ENCODE results near the gene INHBB.

Gene INHBB

GRCh38 chr2:120347396-120348060 is 1.6 kb downstream of the INHBB start:
- Histone ChIP-seq H3K79me2 (ENCODE audit: insufficient read depth, low read length) (no peaks in the 10 kb centered on the region), H3K9me3 (ENCODE audit: insufficient read depth, low read length) (no peaks in the 10 kb centered on the region), H4K20me1 (ENCODE audit: low read depth, low read length) (no peaks in the 10 kb centered on the region), H2AFZ (ENCODE audit: low read depth, low read length, severe bottlenecking) (no peak overlapping the region), H3K36me3 (ENCODE audit: low read length) (no peaks in the 10 kb centered on the region), H3K27me3 (ENCODE audit: low read length) (no peaks in the 10 kb centered on the region), H3K4me3 (ENCODE audit: insufficient read depth, low read length, poor library complexity, severe bottlenecking) (no peak overlapping the region), H3K4me2 (ENCODE audit: low read depth, low read length, poor library complexity, severe bottlenecking) (no peak overlapping the region), H3K9ac (ENCODE audit: low read length) (no peak overlapping the region), H3K27ac (ENCODE audit: low read depth, low read length) (no peak overlapping the region), H3F3A (ENCODE audit: insufficient read depth) (no peaks in the 10 kb centered on the region), H3K9me2 (replicated peaks; ENCODE audit: insufficient read depth, low read length) (no peaks in the 10 kb centered on the region)
- no peak for TF ChIP-seq EZH2phosphoT487 (conservative IDR thresholded peaks at IDR 0.05; ENCODE audit: low read length)
- no peak for TF ChIP-seq CTCF (IDR thresholded peaks at IDR 0.05; ENCODE audit: insufficient read depth, low read length, poor library complexity, severe bottlenecking)

GRCh38 chr2:120348134-120348736 is 2.3 kb downstream of the INHBB start:
- Histone ChIP-seq H3K27ac (ENCODE audit: low read depth, low read length) (no peak overlapping the region), H3F3A (ENCODE audit: insufficient read depth) (no peaks in the 10 kb centered on the region), H3K4me3 (ENCODE audit: insufficient read depth, low read length, poor library complexity, severe bottlenecking) (no peak overlapping the region), H3K36me3 (ENCODE audit: low read length) (no peaks in the 10 kb centered on the region), H3K79me2 (ENCODE audit: insufficient read depth, low read length) (no peaks in the 10 kb centered on the region), H3K9me2 (replicated peaks; ENCODE audit: insufficient read depth, low read length) (no peaks in the 10 kb centered on the region), H3K27me3 (ENCODE audit: low read length) (no peaks in the 10 kb centered on the region), H2AFZ (ENCODE audit: low read depth, low read length, severe bottlenecking) (no peak overlapping the region), H3K9me3 (ENCODE audit: insufficient read depth, low read length) (no peaks in the 10 kb centered on the region), H3K4me2 (ENCODE audit: low read depth, low read length, poor library complexity, severe bottlenecking) (no peak overlapping the region), H3K9ac (ENCODE audit: low read length) (no peak overlapping the region), H4K20me1 (ENCODE audit: low read depth, low read length) (no peaks in the 10 kb centered on the region)
- TF ChIP-seq CTCF (IDR thresholded peaks at IDR 0.05; ENCODE audit: insufficient read depth, low read length, poor library complexity, severe bottlenecking): no peak
- TF ChIP-seq EZH2phosphoT487 (conservative IDR thresholded peaks at IDR 0.05; ENCODE audit: low read length): no peak

DNA sequence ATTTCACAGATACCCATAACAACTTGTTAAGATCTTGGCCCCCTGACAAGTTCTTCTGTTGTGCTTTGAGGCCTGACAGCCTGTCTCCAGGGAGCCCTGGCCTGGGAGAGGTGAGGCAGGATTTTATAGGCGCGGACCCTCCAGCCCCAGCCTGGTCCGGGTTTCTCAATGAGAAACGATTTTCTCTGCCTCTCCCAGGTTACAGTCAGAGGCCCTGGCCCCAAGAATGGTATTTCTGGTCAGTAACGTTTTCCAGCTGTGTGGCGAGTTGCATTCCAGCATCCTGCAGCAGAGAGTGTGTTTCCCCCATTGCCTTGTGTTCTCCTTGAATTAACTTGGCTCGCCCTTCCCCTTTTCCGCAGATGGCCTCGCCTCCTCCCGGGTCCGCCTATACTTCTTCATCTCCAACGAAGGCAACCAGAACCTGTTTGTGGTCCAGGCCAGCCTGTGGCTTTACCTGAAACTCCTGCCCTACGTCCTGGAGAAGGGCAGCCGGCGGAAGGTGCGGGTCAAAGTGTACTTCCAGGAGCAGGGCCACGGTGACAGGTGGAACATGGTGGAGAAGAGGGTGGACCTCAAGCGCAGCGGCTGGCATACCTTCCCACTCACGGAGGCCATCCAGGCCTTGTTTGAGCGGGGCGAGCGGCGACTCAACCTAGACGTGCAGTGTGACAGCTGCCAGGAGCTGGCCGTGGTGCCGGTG is 3.0 kb downstream of the INHBB start:
- no peak for TF ChIP-seq EZH2phosphoT487 (conservative IDR thresholded peaks at IDR 0.05; ENCODE audit: low read length)
- TF ChIP-seq CTCF (IDR thresholded peaks at IDR 0.05; ENCODE audit: insufficient read depth, low read length, poor library complexity, severe bottlenecking): no peak
- Histone ChIP-seq H3K79me2 (ENCODE audit: insufficient read depth, low read length) (no peaks in the 10 kb centered on the region), H3K9ac (ENCODE audit: low read length) (no peak overlapping the region), H3K9me3 (ENCODE audit: insufficient read depth, low read length) (no peaks in the 10 kb centered on the region), H4K20me1 (ENCODE audit: low read depth, low read length) (no peaks in the 10 kb centered on the region), H3K36me3 (ENCODE audit: low read length) (no peaks in the 10 kb centered on the region), H3K4me3 (ENCODE audit: insufficient read depth, low read length, poor library complexity, severe bottlenecking) (no peak overlapping the region), H3K27ac (ENCODE audit: low read depth, low read length) (no peak overlapping the region), H3F3A (ENCODE audit: insufficient read depth) (no peaks in the 10 kb centered on the region), H3K4me2 (ENCODE audit: low read depth, low read length, poor library complexity, severe bottlenecking) (no peak overlapping the region), H3K9me2 (replicated peaks; ENCODE audit: insufficient read depth, low read length) (no peaks in the 10 kb centered on the region), H2AFZ (ENCODE audit: low read depth, low read length, severe bottlenecking) (no peak overlapping the region), H3K27me3 (ENCODE audit: low read length) (no peaks in the 10 kb centered on the region)

Measured in SU-DHL-6 (cell line).